ENCODE measurements around the gene BRINP3. TPM values are rescaled to one million over a fixed set of nuclear protein-coding genes. Genes with fewer than 3 reads are reported as not detected.

The BRINP3 gene
- total and polyA plus RNA-seq, 8 donors, result 0.06 to 25.5 (median 7.4) TPM; not detected in 4

GRCh38 chr1:190453550-190453949, 24.1 kb downstream of the BRINP3 start:
- intact Hi-C loops (cut with DNase I; ENCODE audit: low total_unique reads), result no loop called here
- no peaks in the 10 kb centered on the region for H3K27me3 ChIP-seq

DNA sequence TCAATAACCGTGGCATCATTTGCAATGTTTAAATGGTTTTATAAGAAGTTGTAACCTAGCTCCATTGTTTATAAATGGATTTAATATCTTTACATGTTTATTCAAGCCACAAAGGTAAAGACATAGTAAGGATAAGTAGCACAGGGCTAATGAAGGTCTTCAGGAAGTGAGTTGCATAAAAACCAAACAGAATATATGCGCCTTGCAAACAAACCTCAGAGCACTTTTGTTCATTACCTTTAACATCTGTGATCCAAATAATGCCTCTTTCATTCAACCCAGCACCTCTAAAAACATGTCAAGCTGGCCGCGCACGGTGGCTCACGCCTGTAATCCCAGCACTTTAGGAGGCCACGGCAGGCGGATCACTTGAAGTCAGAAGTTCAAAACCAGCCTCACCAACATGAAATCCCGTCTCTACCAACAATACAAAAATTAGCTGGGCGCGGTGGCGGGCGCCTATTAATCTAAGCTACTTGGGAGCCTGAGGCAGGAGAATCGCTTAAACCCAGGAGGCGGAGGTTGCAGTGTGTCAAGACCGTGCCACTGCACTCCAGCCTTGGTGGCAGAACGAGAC, 25.3 kb downstream of the BRINP3 start:
- intact Hi-C loops (cut with DNase I; ENCODE audit: low total_unique reads), result no loop called here
- Histone ChIP-seq H3K9me3 (no peaks in the 10 kb centered on the region), H3K27me3 (no peaks in the 10 kb centered on the region), H3K36me3 (no peaks in the 10 kb centered on the region), H3K4me3 (no peak overlapping the region), H3K4me1 (no peaks in the 10 kb centered on the region), H3K27ac (no peak overlapping the region)
- TF ChIP-seq CTCF (IDR thresholded peaks at IDR 0.05) (no peak), POLR2A (IDR thresholded peaks at IDR 0.05) (no peak), POLR2AphosphoS5 (IDR thresholded peaks at IDR 0.05) (no peak), EP300 (IDR thresholded peaks at IDR 0.05) (no peak)
- peak in 1 of 2 donors; percentile 3 for DNase-seq
- 62 to 81% (median 70%) methylated on average over 17 of the region's 17 CpGs for WGBS, 5 donors

More at GRCh38 chr1:190453550-190453949, 24.1 kb downstream of the BRINP3 start:
- Histone ChIP-seq H3K36me3 (no peaks in the 10 kb centered on the region), H3K4me1 (no peaks in the 10 kb centered on the region), H3K9me3 (no peaks in the 10 kb centered on the region), H3K27ac (no peak overlapping the region), H3K4me3 (no peak overlapping the region)
- TF ChIP-seq CTCF (IDR thresholded peaks at IDR 0.05) (no peak), EP300 (IDR thresholded peaks at IDR 0.05) (no peak), POLR2A (IDR thresholded peaks at IDR 0.05) (no peak), POLR2AphosphoS5 (IDR thresholded peaks at IDR 0.05) (no peak)
- DNase-seq, result peak in 1 of 2 donors; percentile 7

DNA sequence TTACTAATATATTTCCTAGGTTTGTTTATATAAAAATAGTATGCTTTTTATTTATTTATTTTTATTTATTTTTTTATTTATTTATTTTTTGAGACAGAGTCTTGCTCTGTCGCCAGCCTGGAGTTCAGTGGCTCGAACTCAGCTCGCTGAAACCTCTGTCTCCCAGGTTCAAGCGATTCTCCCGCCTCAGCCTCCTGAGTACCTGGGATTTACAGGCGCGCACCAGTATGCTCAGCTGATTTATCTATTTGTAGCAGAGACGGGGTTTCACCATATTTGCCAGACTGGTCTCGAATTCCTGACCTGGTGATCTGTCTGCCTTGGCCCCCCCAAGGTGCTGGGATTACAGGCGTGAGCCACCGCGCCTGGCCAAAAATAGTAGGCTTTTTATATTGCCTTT, 33.2 kb downstream of the BRINP3 start:
- Histone ChIP-seq H3K4me1 (no peaks in the 10 kb centered on the region), H3K27ac (no peak overlapping the region), H3K27me3 (no peaks in the 10 kb centered on the region), H3K4me3 (no peak overlapping the region), H3K36me3 (no peaks in the 10 kb centered on the region), H3K9me3 (no peaks in the 10 kb centered on the region)
- TF ChIP-seq POLR2AphosphoS5 (IDR thresholded peaks at IDR 0.05) (no peak), CTCF (IDR thresholded peaks at IDR 0.05) (no peak), EP300 (IDR thresholded peaks at IDR 0.05) (no peak), POLR2A (IDR thresholded peaks at IDR 0.05) (no peak)
- WGBS, 5 donors, result 93 to 96% (median 93%) methylated on average over 12 of the region's 12 CpGs
- intact Hi-C loops (cut with DNase I; ENCODE audit: low total_unique reads), result no loop called here
- no peak for DNase-seq

- Histone ChIP-seq H3K9me3 (no peaks in the 10 kb centered on the region), H3K27me3 (no peaks in the 10 kb centered on the region), H3K27ac (no peak overlapping the region), H3K36me3 (no peaks in the 10 kb centered on the region), H3K4me3 (no peak overlapping the region), H3K4me1 (no peaks in the 10 kb centered on the region)
- no peak for TF ChIP-seq CTCF (IDR thresholded peaks at IDR 0.05)
- TF ChIP-seq POLR2AphosphoS5 (IDR thresholded peaks at IDR 0.05), result no peak
- no peak for TF ChIP-seq EP300 (IDR thresholded peaks at IDR 0.05)
- no peak for TF ChIP-seq POLR2A (IDR thresholded peaks at IDR 0.05)
- DNase-seq, result no peak
- intact Hi-C loops (cut with DNase I; ENCODE audit: low total_unique reads), result no loop called here
- WGBS, 5 donors, result 54 to 79% (median 55%) methylated on average over 2 of the region's 2 CpGs
Measured at GRCh38 chr1:190439447-190439846, 38.2 kb downstream of the BRINP3 start.

Measured in stomach (tissue), 9 donors.